Astrocyte (in vitro differentiated cells and primary cell): ENCODE results near the gene MGAT5.

Source experiments
- CTCF ChIP-seq: IDR thresholded peaks from 2 replicates; pipeline ENCODE4 v1.5.1; 2011; ENCODE audit warnings: low read depth, mild to moderate bottlenecking, inconsistent platforms, low read length, moderate library complexity; ENCODE audit not compliant: insufficient read depth
- EZH2 ChIP-seq: IDR thresholded peaks from 2 replicates; pipeline ENCODE4 v1.6.1; 2012; ENCODE audit warnings: mild to moderate bottlenecking, low read length, inconsistent platforms; ENCODE audit not compliant: insufficient read depth

GRCh38 chr2:134462275-134462674 lies 208.4 kb downstream of the MGAT5 start:
- TF ChIP-seq CTCF (no peak), EZH2 (no peak)
